SH-SY5Y (cell line): ENCODE results near the gene GLDN.

ENCODE experiments used
- GATA2 ChIP-seq: IDR thresholded peaks from 2 replicates; pipeline ENCODE4 v1.6.1; 2011; ENCODE audit warnings: mild to moderate bottlenecking, low read depth, low read length
- GATA3 ChIP-seq: IDR thresholded peaks from 2 replicates; pipeline ENCODE4 v1.6.1; 2011; ENCODE audit warnings: low read depth, mild to moderate bottlenecking, low read length, moderate library complexity

Gene GLDN

GRCh38 chr15:51363383-51363782 is 21.9 kb downstream of the GLDN start:
- TF ChIP-seq GATA3 (no peak), GATA2 (no peak)

- TF ChIP-seq GATA3 (no peak), GATA2 (no peak)
Measured at GRCh38 chr15:51365417-51365816, 24.0 kb downstream of the GLDN start.

GRCh38 chr15:51366071-51366470 is 24.6 kb downstream of the GLDN start:
- TF ChIP-seq GATA2 (no peak), GATA3 (no peak)

GRCh38 chr15:51366920-51367319 is 25.5 kb downstream of the GLDN start:
- TF ChIP-seq GATA2 (no peak), GATA3 (no peak)

- TF ChIP-seq GATA3 (no peak), GATA2 (no peak)
Measured at GRCh38 chr15:51367322-51367976, 26.0 kb downstream of the GLDN start.

GRCh38 chr15:51368307-51368706 is 26.9 kb downstream of the GLDN start:
- TF ChIP-seq GATA2 (no peak), GATA3 (no peak)

DNA sequence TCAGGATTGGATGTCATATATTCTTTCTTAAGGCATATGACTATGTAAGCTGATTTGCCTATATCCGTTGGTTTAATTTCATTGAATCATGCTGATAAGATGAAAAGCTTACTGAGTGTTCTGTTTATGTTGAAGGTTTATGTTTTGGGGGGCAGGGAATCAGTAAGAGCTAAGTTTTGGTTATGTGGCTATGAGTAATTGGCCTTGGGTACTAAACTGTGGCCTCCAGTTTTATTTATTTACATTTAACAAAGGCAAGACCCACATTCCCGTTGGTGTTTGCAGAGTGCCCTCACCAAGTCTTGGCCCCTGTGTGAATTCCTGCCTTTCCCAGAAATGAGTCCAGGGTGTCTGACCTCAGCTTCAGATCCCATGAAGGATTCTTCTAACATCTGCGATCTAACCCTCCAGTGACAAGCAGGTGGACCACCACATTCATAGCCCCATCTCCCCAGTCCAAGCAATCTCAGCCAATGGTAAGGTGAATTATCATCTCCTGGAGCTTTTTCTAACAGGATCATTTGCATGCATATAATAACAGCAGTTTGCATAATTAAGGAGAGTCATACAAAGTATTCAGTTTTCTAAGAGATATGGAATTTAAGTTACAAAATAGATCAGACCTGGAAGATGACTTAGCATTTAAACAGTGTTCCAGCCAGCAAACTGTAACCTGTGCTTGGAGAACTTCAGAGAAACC is 27.4 kb downstream of the GLDN start:
- TF ChIP-seq GATA3 (no peak), GATA2 (no peak)

DNA sequence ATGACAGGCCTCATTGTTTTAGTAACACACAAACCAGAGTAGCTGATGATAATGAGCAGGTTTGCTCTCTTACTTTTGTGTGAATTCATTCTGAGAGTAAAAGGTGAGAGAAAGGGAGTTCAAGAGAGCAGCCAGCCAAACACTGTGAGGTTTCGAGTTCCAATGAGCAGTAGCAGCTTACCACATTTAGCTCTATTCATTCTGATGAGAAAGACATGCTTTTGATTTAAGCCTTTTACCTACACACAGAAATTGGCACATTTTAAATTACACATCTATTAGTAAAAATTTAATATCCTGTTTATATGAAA is 28.0 kb downstream of the GLDN start:
- TF ChIP-seq GATA3: no peak
- TF ChIP-seq GATA2: no peak

GRCh38 chr15:51371266-51371665 is 29.8 kb downstream of the GLDN start:
- TF ChIP-seq GATA2 (no peak), GATA3 (no peak)

GRCh38 chr15:51374131-51374530 is 32.7 kb downstream of the GLDN start:
- TF ChIP-seq GATA2 (peak; percentile 83), GATA3 (peak; percentile 91)

DNA sequence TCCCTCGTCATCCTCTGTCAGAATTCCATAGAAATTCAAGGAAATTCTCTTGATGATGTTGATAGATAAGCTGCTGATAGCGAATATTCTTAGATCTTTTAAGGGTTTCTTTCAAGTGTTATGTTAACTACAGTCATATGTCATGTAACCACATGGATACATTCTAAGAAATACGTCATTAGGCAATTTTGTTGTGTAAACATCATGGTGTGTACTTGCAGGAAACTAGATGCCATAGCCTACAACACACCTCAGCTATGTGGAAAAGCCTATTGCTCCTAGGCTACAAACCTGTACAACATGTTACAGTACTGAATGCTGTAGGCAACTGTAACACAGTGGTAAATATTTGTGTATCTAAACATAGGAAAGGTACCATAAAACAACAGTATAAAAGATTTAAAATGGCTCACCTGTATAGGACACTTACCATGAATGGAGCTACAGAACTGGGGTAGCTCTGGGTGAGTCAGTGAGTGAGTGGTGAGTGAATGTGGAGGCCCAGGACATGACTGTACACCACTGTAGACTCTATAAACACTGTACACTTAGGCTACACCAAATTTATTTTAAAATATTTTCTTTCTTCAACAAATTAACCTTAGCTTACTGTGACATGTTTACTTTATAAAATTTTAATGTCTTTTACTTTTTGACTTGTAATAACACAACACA is 34.6 kb downstream of the GLDN start:
- TF ChIP-seq GATA2 (no peak), GATA3 (no peak)

DNA sequence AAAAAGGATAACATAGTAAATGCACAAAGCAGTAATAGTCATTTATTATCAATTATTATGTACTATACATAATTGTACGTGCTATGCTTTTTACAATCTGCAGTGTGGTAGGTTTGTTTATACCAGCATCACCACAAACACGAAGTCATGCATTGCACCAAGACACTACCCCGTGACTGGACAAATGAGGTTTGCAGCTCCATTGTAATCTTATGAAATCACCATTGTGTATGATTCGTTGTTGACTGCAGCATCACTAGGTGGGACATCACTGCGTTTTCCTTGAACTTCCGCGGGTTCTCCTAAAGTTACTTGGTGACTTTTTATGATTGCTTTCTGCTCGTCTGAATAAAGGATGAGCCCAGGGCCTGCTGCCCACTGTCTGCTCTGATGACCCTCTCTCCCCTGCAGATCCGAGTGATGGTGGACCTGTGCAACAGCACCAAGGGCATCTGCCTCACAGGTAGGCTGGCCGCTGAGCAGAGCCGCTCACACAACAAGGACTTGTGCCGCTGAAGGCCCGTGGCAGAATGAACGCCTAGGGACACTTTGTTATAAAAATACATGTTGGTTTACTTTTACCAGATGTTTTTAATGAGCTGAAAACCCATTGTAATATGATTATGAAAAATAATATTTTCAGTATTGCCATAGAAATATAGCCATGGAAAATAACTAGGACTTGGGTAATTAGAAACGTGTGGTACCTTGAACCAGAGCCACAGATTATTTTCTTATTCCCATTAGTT is 35.8 kb downstream of the GLDN start:
- no peak for TF ChIP-seq GATA3
- no peak for TF ChIP-seq GATA2

DNA sequence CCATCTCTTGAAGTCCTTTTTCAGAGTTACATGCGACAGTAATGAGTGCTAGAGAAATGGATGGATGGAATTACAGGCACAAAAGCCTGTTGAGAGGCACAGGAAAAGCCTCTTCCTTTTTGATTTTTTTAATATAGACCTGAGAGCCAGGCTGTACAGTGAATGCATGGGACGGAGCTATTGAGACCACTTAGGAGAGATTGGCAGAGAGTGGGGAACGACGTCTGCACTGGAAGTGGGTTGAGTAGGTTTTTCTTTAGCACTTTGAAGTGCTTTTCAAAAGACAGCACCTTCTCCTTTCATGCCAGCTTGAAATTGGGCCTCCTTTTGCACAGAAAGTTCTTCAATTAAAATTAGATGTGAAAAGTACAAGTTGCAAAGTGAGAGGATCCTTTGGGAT is 37.0 kb downstream of the GLDN start:
- TF ChIP-seq GATA2: no peak
- TF ChIP-seq GATA3: no peak

DNA sequence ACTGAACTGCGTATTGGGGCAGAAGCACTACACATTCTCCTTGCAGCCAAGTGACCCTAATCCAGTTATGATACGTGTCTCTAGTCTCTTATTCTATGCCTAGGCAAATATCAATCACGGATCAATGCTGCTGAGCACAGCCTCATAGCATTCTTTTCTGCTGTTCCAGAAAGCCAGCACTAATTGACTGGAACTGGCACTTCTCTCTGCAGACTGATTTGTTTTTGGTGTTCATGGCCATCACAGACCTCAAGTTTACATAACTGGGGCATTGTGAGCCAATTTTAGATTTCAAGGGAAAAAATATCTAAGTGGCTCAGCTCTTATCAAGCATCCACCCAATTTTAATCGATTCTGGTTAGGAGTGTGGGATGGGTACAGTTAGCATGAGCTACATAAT is 37.9 kb downstream of the GLDN start:
- TF ChIP-seq GATA3 (no peak), GATA2 (no peak)

DNA sequence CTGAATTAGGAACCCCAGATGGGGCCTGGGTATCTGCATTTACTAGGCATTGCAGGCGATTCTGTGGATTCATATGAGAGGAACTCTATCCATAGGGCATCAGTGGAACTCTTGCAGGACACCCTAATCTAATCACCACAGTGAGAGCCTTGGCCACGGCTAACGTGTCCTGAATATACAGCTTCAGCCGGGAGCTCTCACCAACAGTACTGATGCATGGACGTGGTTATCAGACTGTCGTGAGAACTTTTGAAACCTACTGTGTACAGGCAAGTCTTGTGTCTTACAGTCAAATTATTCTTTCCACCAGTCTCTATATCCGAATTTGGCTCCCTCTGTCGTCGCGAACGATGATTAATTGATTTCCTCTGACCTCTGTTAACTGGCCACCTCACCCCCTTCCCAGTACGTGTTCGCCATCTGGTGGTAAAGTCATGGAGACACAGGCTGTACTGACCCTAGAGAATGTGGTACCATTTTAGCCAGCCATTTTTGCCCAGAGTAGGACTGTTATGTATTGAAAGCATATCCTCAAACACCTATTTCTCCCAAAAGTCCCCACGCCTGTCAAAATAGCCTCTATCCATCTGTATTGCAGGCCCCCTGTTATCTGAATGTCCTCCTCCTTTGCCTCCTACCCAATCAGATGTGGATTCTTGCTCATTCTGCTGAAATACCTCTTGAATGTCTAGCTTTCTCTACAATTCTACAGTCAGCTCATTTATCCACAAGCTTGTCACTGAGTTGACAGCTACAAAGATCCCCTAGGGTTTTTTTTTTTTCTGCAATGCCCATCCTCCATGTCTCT is 39.7 kb downstream of the GLDN start:
- TF ChIP-seq GATA3 (no peak), GATA2 (no peak)
